Activated CD8-positive, alpha-beta memory T cell treated with anti-CD3 and anti-CD28 coated beads for 48 hours (primary cell): ENCODE results near the gene ZNF524.
A peak's percentile ranks its signal among the peaks of the same experiment; 100 is the strongest.

Experiments used
- DNase-seq, 3 experiments: peaks; one replicate each; pipeline ENCODE4 v3.0.0-alpha.2; 2020; ENCODE audit warnings: low read depth in 2 of 3, low spot score in 2 of 3

ZNF524 gene

DNA sequence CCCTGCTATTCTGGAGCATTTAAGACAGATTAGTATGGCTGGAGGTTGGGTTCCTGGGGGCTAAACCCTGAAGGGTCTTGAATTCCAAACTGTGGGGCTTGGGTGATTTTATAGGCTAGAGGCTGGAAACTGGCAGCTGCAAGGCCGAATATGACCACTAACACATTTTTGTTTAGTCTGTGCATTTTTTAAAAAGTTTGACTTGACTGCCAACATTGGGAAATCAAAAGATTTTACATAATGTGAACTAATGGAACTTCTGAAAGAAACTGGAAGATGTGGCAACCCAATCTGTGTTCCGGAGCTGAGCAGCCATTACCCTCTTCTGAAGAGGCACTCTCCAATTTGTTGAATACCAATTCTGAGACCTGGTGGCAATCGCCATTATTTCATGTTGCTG lies 19.2 kb downstream of the ZNF524 start:
- no peak for DNase-seq

DNA sequence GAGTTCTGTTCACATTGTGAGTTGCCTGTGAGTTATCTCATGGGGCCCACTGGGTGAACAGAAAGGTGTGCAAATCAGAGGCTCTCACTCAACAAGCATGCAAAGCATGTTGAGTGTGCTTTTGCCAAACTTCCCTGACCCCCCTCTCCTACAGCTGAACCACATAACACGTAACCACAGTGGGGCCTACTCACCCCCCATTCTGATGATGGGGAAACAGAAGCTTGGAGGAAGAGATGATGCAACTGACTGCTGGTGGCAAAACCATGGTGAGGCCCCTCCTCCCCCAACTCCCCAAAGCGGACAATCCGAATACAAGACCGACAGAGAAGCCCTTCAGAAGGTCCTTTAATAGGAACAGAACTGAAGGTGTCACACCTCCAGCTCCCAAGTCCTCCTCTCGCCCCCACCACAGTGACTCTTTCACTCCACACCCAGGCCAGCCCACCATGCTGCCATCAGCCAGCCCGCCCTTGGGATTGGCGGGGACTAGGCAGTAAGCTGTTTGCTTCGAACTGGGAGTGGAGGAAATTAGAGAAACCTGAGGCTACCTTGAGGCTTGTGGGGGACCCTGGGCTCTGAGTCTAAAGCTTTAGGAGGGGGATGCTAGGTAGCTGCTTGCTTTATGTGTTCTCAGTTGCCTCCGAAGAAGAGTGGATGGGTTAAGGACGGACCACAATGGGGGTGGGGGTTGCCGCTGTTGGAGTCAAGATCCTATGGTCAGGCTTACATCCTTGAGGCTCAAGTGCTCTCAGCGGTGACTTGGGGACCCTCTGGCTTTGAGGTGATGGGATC lies 20.5 kb downstream of the ZNF524 start:
- DNase-seq, result no peak

DNA sequence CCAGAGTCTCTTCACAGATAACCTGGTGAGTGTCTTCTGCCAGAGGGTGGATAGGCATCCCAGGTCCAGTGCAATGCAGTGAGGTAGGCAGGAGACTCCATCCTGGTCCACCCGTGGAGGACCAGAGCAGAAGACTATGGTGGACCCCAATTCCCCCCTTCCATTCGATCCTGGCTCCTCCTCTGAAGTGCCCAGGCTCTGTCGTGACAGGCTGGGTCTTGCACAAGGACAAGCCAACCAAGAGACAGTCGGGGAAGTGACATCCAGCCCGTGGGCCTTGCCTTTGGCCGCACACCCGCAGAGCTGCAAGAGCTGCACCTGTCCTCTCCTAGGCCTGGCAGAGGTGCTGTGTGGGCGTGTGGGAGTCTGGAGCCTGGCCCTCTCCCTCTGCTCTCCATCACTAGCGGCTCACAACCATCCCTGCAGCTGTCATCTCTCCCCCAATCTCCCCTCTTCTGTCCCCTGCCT lies 21.2 kb downstream of the ZNF524 start:
- DNase-seq, result no peak

DNA sequence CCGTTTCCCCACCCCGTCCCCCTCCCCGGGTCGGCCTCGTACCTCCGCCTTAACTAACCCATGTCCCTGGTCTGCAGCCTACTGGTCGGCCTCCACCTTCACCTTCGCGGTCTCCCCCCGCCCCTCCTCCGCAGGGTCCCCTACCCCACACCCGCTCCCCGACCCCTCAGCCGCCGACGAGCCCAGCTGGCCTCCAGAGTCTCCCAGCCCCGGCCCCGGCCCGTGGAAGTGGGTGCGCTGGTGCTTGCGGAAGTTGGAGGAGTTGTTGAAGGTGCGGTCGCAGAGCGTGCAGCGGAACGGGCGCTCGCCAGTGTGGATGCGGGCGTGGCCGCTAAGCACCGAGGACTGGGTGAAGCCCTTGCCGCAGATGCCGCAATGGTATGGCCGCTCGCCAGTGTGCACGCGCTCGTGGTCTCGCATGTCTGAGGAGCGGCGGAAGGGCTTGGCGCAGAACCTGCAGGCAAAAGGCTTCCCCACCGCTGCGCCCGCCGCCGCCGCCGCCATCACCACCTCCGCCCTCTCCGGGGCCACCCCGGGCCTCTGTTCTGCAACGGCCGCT lies 21.7 kb downstream of the ZNF524 start:
- DNase-seq, result no peak

DNA sequence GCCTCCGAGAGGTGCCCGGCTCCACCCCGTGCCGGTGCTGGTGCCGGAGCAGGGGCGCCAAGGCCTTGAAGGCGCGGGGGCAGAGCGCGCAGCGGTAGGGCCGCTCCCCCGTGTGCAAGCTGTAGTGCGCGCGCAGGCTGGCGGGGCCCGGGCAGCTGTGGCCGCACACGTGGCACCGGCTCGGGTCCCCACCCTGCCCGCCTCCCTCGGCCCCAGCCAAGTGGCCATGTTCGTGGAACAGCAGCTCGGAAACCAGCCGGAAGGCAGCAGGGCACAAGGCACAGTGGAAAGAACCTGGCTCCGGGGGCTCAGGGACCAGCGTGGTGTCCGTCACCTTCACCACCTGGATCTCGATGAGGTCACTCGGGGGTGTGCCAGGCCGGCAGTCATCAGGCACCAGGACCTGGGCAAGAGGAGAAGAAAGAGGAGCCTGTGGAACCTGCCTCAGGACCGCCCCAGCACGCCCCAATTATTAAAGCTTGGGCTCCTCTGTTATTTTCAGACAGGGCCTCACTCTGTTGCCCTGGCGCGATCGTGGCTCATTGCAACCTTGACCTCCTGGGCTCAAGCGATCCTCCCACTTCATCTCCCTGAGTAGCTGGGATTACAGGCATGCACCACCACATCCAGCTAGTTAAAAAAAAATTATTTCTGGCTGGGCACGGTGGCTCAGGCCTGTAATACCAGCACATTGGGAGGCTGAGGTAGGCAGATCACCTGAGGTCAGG lies 22.3 kb downstream of the ZNF524 start:
- no peak for DNase-seq

DNA sequence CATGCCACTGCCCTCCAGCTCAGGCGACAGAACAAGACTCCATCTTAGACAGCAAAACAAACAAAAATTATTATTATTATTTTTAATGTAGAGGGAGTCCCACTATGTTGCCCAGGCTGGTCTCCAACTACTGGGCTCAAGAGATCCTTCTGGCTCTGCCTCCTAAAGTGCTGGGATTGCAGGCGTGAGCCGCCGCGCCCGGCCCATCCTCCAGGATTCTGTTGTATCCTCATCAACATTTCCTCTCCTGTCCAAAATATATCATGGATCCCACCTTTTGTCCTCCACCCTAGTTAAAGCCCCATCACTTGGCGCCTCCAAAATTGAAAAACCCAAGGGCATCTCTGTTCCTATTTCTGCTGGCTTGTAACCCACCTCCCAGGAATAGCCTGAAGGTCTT lies 23.0 kb downstream of the ZNF524 start:
- DNase-seq, result no peak

DNA sequence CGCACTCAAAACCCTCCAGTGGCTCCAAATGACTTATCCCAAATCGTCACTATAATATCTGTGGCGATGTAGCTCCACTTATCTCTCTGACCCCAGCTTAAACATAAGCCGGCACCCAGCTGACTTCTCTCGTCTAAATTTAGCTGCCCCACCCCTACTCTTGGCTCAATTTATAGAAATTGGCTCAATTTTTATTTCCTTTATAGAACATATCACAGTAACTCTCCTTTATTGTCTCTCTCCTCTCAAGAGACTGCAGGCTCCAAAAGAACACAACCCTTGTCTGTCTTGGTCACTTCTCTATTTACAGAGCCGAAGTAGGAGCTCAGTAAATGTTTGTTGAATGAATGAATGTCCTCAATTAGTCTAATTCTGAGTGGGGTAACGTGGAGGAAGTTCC lies 23.5 kb downstream of the ZNF524 start:
- no peak for DNase-seq

DNA sequence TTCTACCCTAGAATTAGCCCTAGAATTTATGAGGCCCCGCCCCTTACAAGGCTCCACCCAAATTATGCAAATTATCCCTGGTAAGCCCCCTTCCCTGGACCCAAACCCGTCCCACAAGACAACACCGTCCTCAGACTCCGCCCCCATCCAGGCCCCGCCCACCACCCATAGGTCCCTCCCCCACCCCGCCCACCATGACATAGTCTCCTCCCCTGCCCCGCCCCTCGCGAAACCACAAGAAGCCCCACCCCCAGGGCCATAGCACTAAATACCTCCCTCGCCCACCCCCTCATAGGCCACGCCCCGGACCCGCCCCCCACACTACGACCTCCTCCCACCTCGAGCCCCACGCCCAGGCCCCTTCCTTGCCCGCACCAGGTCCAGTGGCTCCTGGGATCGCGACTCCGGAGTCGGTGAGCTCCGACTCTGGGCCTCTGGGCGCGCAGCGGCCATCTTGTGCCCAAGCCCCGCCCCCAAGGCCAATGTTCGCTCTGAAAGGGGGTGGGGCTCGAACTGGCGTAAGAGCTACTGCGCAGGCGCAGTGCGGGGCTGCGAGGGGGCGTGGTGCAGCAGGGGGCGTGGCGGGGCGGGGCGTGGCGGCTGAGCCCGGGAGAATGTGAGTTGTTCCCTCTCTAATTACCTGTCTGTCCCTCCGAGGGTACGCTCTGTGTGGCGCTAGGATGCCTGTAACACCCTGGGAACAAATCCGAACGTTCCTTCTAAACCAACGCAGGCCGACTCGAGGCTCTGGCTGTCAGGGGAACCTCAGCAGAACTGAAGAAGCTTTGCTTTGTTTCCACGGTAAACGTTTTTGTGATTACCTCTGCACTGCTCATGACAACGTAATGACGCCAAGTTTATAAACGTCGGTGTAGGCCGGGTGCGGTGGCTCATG lies 24.3 kb downstream of the ZNF524 start, which contains the start of gene ZNF784:
TSS of gene ZNF784 (minus strand) at position 458 of the 895 bp plus-strand sequence. CDS start at position 453, 5 bp downstream.
- DNase-seq, result peak; percentile 80 to 97 (median 96)

DNA sequence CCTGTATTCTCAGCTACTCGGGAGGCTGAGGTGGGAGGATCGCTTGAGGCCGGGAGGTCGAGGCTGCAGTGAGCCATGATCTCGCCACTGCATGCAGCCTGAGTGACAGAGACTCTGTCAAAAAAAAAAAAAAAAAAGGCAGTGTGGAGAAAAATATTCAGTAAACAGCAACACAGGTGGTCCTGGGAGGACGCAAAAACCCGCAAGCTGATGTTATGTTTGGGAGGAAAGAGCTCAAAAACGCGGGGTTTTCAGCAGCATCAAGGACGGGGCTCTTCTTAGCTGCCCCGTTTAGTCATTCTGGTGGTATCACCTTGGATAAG lies 24.9 kb downstream of the ZNF524 start:
- no peak for DNase-seq

DNA sequence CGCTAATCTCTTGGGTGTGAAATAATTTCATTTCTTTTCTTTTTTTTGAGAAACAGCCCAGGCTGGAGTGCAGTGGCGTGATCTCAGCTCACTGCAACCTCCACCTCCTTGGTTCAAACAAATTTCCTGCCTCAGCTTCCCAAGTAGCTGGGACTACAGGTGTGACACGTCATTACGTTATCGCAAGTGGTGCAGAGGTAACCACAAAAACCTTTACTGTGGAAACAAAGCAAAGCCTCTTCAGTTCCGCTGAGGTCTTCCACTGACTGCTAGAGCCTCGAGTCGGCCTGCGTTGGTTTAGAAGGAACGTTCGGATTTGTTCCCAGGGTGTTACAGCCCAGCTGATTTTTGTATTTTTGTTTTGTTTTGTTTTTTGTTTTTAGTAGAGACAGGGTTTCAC lies 26.3 kb downstream of the ZNF524 start:
- DNase-seq, result no peak

DNA sequence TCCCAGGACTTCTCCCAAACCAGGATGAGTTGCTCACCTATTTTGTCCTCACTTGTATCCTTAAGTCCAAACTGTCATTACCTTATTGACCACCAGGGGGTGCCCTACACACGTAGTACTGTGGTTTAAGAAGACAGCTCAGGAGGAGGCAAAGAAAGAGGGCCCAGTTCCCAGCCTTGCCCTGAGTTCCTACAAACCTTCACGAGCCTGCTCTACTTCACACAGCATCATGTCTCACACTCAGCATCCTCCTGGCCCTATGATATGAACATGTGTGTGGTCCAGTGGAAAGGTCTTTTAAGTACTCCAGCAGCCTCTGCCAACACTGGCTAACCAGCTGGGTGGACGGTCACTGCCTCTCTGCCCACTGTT lies 32.4 kb downstream of the ZNF524 start:
- peak; percentile 47 to 88 (median 66) for DNase-seq

DNA sequence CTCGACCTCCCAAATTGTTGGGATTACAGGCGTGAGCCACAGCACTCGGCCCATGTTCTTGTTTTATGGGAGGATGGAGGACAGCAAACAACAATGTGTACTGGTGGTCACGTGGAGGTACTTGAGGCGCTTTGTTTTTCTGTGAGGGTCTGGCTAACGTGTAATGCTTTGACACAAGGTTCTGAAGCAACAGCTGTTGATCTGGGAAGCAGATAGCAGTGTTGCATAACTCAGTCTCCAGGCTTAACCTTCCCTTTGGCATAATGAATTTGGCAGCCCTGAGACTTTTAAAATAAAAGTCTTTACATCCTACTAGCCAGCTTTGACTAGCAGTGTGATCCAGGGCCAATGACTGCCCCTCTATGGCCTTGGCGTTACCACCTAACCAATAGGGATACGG lies 33.8 kb downstream of the ZNF524 start:
- DNase-seq, result no peak

DNA sequence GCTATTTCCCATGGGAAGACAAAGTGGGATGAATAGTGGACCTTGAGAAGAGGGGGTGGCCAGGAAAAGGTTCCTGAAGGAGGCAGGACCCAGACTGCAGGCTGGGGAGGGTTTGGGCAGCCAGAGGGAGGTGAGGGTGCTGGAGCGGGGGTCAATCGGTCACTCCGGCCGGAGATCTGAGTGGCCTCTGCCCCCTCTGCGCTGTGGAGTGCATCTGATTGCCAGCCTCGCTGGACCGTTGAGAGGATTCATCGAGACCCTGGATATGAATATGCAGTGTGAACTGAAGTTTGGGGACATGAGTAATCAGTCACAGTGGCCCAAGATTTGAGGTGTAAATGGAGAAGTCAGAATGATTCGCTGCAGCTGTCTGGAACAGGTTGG lies 35.2 kb downstream of the ZNF524 start:
- no peak for DNase-seq

DNA sequence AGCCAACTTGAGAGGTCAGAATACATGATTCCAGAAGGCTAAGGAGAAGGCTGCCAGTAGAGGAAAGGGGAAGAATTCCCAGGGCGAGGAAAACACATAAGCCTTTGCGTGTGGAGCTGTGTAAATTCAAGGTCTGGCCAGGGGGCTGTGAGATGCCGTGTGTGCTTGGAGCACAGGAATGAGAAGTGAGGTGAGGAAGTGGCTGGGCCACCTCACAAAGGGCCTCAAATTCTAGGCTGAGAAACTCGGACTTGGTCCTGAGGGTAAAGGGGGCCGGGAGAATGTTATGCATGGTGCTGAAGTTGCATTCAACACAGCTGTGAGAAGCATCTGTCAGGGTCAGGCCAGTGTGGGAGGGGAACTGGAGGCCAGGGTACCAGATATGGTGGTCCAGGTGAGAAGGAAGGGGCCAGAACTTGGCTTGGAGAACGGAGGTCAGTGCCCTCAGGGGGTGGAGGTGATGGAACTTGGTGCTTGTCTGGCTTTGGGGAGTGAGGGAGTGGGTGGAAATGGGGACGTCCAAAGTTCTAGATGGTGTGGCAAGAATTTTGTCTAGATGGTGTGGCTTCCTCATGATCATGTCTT lies 35.9 kb downstream of the ZNF524 start:
- DNase-seq, result no peak

DNA sequence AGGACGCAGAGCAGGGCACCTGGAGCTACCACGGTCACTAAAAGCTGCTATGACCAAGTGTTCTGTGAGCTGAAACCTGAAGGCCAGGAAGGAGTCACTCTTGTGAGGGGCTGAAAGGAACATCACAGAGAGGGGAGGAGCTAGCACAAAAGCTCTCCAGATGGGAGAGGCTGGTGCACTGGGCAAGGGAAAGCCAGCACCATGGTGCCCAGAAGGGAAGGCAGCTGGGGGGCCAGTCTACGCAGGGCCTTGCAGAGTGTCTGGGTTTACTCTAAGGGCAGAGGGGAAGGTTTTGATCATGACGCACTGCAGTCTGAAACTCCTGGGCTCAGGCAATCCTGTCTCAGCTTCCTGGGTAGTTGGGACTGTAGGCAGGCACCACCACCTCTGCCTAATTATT lies 36.6 kb downstream of the ZNF524 start:
- no peak for DNase-seq

DNA sequence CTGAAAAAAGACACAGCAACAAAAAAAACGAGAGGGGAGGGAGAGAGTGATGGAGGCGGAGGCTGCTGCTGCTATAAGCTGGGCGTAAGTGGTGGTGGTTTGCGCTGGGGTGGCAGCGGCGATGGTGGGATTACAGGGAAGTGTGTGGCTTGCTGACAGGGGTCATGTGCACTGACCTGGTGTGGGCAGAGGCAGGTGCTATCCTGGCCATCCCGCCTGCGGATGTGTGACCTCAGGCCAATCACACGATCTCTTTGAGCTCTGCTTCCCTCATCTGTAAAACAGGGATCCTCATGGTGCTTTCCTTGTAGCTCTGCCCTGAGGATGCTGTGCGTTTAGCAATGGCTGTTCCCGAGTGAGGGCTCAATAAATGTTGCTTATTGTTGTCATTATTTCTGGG lies 37.4 kb downstream of the ZNF524 start:
- DNase-seq, result no peak

DNA sequence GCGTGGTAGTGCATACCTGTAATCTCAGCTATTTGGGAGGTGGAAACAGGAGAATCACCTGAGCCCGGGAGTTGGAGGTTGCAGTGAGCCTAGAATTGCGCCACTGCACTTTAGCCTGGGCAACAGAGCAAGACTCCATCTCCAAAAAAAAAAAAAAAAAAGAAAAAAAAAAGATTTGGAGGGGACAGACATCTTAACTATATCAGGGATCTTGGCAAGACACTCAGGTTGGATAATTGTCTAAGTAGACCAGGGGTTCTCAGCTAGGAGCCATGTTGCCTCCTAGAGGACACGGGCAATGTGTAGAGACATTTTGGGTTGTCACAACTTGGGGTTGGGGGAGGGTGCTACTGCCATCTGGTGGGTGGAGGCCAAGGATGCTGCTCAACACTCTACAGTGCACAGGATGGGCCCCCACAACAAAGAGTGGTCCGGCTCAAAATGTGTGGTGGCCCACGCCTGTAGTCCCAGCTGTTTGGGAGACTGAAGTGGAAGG lies 38.8 kb downstream of the ZNF524 start:
- peak in 1 of 3 experiments; percentile 33 for DNase-seq

DNA sequence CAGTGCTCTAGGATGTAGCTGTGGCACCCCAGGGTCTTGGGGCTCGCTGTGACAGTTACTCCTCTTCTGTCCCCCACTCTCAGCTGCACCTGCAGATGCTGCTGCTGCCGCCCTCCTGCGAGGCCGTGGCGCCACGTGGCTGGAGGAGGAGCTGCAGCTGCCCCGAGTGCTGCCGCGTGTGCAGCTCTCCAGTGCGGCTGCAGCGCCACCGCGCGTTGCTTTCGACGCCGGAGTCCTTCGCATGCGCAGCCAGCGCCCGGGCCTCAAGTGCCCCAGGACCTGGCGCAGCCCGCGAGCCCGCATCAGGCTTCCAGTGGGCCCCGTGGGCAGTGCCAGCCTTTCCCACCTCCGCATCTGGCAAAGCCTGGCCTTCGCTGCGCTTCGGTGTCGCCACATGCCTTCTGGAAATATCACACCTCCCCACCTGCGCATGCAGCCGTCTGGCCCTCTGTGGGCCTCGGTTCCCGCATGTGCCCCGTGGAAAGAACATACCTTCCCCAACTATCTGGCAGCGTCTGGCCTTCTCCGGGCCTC lies 40.0 kb downstream of the ZNF524 start:
- DNase-seq, result peak in 2 of 3 experiments; percentile 43 to 45

DNA sequence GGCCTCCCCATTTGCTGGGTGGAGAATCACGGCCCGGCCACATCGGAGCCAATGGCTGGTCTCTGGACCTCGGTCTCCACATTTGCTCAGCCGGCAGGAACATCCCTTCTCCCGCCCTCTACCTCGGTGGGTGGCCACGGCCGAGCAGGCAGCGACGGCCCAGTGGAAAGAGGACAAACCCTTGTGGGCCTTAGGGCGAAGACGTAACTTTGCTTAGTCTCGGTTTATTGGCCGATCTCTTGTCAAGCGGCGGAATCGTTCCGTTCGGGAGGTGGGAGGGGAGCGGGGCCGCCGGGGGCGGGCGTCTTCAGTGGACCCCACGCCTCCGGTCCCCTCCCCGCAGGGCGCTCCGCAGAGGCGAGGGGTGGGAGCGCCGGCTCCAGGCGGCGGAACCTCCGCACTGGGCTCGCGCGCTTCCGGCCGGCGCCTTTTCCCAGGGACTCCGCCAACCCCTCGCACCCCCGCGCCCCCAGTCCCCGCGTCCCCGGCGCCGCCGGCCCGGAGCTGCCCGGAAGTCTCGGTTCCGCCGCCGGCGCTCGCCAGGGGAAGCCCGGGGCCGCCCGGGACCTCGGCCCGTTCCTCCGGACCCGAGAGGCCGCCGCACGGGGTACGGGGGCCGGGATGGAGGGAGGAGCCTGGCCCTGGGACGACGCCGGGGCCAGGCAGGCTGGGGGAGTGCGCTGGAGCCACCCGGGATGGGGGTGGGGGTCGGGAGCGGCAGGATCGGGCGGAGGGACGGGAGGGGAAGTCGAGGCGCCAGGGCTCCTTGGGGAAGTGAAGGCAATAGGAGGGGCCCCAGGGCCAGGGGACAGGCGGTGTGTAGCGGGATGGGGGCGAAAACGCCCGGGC lies 40.7 kb downstream of the ZNF524 start, which contains the start of gene ZNF580:
TSS of gene ZNF580 (plus strand) at position 426 of the 849 bp plus-strand sequence. CDS start 1,507 bp downstream, outside the sequence.
- DNase-seq, result peak in 2 of 3 experiments; percentile 54 to 55
